Glomerular visceral epithelial cell (primary cell): Measurements from ENCODE around the gene EXD1.
"Not testable (repeated sequence)": the region's sequence is repeated elsewhere in the genome, so short reads cannot be mapped to it uniquely, and the experiment has no call there.

Source experiments
- DNase-seq: peaks from one replicate; pipeline ENCODE4 v3.0.0-alpha.2; 2016; ENCODE audit errors: extremely low spot score

The EXD1 gene

GRCh38 chr15:41148065-41148464 is 82.5 kb downstream of the EXD1 start:
- no peak for DNase-seq

GRCh38 chr15:41139619-41140018 is 90.9 kb downstream of the EXD1 start:
- no peak for DNase-seq

GRCh38 chr15:41139112-41139511 is 91.4 kb downstream of the EXD1 start:
- not testable (repeated sequence) for DNase-seq

- DNase-seq = not testable (repeated sequence)
Observed at GRCh38 chr15:41135580-41135979, 95.0 kb downstream of the EXD1 start.

- no peak for DNase-seq
Observed at GRCh38 chr15:41133454-41133853, 97.1 kb downstream of the EXD1 start.
